ENCODE data around the gene PSMC5. TPM values are rescaled to one million over a fixed set of nuclear protein-coding genes. Genes with fewer than 3 reads are reported as not detected.
A peak's percentile ranks its signal among the peaks of the same experiment; 100 is the strongest.

The PSMC5 gene
- total RNA-seq, 1 donor from 2014 or later, result 92.3 TPM

DNA sequence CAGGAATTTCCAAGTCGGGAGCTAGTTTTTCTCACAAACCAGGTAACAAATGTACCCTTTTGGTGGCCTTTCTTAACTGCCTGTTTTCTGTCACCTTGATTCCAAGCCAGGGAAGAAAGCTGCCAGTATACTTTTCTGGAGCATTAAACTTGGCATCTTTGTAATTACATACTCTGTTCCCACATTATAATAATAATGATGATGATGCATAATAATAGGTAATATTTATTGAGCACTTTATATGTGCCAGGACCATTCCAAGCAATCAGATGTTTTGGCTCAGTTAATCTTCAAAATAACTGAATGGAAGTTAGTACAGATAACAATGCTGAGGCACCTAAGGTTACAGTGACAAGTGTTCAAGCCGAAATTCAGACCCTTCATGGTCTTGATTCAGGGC lies 11.1 kb upstream of the PSMC5 start:
- Mint-ChIP-seq H3K4me1 (ENCODE audit: low read depth) (peaks cover 6% of the 10 kb centered on the region), H3K36me3 (ENCODE audit: low read depth) (peaks cover 65% of the 10 kb centered on the region)

DNA sequence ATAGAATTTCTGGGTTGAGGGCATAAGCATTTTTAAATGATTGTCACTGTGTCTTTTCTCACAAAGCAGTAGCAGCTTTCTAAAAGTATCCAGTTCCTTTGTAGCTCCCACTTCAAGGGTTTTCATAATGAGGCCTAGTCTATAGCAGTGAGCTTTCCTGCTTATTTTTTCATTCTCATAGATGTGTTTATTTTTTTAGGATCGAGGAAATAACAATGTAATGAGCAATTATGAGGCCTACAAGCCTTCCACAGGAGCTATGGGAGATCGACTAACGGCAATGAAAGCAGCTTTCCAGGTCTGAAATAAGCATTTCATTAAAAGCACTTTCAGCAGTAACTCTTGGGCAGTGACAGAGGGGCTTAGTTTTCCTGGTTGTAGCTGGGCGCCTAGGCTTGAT lies 10.6 kb upstream of the PSMC5 start:
- H3K27me3 Mint-ChIP-seq (ENCODE audit: low read depth), result no peaks in the 10 kb centered on the region
- peak overlapping the region; percentile 49 for H3K27ac Mint-ChIP-seq (ENCODE audit: unreplicated experiment)
- H3K9me3 Mint-ChIP-seq (ENCODE audit: low read depth), result no peaks in the 10 kb centered on the region
- H3K36me3 Mint-ChIP-seq (ENCODE audit: low read depth), result peaks cover 63% of the 10 kb centered on the region
- DNase-seq (ENCODE audit: low spot score), result no peak
- no peak overlapping the region for H3K4me3 Mint-ChIP-seq (ENCODE audit: unreplicated experiment)
- TF ChIP-seq, protein P1, sequence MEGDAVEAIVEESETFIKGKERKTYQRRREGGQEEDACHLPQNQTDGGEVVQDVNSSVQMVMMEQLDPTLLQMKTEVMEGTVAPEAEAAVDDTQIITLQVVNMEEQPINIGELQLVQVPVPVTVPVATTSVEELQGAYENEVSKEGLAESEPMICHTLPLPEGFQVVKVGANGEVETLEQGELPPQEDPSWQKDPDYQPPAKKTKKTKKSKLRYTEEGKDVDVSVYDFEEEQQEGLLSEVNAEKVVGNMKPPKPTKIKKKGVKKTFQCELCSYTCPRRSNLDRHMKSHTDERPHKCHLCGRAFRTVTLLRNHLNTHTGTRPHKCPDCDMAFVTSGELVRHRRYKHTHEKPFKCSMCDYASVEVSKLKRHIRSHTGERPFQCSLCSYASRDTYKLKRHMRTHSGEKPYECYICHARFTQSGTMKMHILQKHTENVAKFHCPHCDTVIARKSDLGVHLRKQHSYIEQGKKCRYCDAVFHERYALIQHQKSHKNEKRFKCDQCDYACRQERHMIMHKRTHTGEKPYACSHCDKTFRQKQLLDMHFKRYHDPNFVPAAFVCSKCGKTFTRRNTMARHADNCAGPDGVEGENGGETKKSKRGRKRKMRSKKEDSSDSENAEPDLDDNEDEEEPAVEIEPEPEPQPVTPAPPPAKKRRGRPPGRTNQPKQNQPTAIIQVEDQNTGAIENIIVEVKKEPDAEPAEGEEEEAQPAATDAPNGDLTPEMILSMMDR (IDR thresholded peaks at IDR 0.05), result no peak
- H3K4me1 Mint-ChIP-seq (ENCODE audit: low read depth), result peaks cover 6% of the 10 kb centered on the region

More for the DNA sequence above, 11.1 kb upstream of the PSMC5 start:
- H3K9me3 Mint-ChIP-seq (ENCODE audit: low read depth), result no peaks in the 10 kb centered on the region
- DNase-seq (ENCODE audit: low spot score), result no peak
- TF ChIP-seq, protein P1 (IDR thresholded peaks at IDR 0.05), result no peak
- H3K4me3 Mint-ChIP-seq (ENCODE audit: unreplicated experiment), result no peak overlapping the region
- H3K27me3 Mint-ChIP-seq (ENCODE audit: low read depth), result no peaks in the 10 kb centered on the region
- H3K27ac Mint-ChIP-seq (ENCODE audit: unreplicated experiment), result no peak overlapping the region

DNA sequence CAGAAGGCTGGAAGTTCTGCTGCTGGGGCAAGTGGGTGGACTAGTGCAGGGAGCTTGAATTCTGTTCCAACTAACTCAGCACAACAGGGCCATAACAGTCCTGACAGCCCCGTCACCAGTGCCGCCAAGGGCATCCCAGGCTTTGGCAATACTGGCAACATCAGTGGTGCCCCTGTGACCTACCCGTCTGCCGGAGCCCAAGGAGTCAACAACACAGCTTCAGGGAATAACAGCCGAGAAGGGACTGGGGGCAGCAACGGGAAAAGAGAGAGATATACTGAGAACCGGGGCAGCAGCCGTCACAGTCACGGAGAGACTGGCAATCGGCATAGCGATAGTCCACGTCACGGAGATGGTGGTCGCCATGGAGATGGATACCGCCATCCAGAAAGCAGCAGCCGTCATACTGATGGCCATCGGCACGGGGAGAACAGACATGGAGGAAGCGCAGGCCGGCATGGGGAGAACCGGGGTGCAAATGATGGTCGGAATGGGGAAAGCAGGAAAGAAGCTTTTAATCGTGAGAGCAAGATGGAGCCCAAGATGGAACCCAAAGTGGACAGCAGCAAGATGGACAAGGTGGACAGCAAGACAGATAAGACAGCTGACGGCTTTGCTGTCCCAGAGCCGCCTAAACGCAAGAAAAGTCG lies 9.4 kb upstream of the PSMC5 start:
- no peak overlapping the region for H3K4me3 Mint-ChIP-seq (ENCODE audit: unreplicated experiment)
- no peaks in the 10 kb centered on the region for H3K9me3 Mint-ChIP-seq (ENCODE audit: low read depth)
- H3K36me3 Mint-ChIP-seq (ENCODE audit: low read depth), result peaks cover 61% of the 10 kb centered on the region
- H3K4me1 Mint-ChIP-seq (ENCODE audit: low read depth), result peaks cover 6% of the 10 kb centered on the region
- TF ChIP-seq, protein P1 (IDR thresholded peaks at IDR 0.05), result no peak
- no peaks in the 10 kb centered on the region for H3K27me3 Mint-ChIP-seq (ENCODE audit: low read depth)
- DNase-seq (ENCODE audit: low spot score), result no peak
- H3K27ac Mint-ChIP-seq (ENCODE audit: unreplicated experiment), result peak overlapping the region; percentile 32

DNA sequence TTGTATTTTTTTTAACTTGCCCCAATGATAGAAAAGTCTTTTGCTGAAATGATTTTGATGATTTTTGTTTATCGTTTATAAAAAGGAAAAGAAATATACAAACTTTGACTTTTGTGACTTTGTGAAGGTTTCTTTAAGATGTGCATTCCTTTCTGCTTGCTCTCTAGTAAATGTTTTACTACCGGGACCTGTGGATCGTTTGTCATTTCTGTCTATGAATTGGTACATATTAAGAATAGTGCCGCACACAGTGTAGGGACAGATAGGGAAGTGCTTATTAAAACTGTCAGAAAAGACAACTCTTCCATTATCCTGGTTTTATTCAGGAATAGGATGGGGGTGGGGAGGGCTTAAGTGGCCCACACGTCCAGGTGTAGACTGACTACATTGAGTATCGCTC lies 8.1 kb upstream of the PSMC5 start:
- Mint-ChIP-seq H3K4me3 (ENCODE audit: unreplicated experiment) (no peak overlapping the region), H3K27me3 (ENCODE audit: low read depth) (no peaks in the 10 kb centered on the region), H3K27ac (ENCODE audit: unreplicated experiment) (peak overlapping the region; percentile 38), H3K36me3 (ENCODE audit: low read depth) (peaks cover 64% of the 10 kb centered on the region), H3K9me3 (ENCODE audit: low read depth) (no peaks in the 10 kb centered on the region), H3K4me1 (ENCODE audit: low read depth) (peaks cover 9% of the 10 kb centered on the region)
- TF ChIP-seq, protein P1 (IDR thresholded peaks at IDR 0.05), result no peak
- DNase-seq (ENCODE audit: low spot score), result no peak

DNA sequence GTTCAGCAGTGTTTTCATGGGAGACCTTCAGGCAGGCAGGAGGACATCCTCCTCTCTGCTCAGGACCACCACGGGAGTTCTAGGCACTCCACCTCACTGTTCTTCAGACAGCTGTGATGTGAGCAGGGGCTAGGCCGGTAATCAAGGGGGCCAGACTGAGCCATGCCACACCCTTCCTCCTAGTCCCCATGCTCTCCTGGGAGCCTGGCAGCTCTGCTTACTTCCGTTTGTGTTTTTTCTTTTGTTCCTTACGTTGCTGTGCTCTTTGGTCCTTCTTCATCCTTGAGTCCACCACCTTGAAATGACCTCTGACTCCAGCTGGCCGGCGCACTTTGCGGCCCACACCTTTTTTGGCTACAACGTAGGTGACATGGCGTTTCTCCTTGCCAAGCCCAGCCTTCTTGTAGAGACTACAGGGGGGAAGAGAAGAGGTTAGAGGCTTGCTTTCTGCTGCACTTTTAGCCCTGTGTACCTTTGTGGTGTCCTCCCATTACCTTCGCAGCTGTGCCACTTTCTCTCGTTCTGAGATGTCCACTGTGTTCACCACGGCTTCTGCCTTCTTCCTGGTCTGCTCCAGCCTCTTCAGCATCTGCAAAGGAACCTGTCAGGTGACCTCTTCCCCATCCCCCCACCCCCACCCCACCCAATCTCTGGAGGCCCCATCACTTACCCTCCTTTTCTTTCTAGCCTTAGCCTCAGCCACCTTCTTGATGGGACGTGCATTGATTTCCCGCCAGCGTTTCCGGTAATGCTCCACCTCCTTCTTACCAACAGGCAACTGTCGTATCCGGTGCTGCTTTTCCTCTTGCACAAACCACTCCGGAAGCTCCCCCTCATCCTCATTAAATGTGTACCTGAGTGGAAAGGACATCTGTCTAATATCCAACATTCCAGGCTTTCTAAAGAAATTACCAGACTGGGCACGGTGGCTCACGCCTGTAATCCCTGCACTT lies 7.4 kb upstream of the PSMC5 start:
- no peak for DNase-seq (ENCODE audit: low spot score)
- Mint-ChIP-seq H3K9me3 (ENCODE audit: low read depth) (no peaks in the 10 kb centered on the region), H3K4me3 (ENCODE audit: unreplicated experiment) (no peak overlapping the region), H3K27me3 (ENCODE audit: low read depth) (no peaks in the 10 kb centered on the region), H3K4me1 (ENCODE audit: low read depth) (peaks cover 9% of the 10 kb centered on the region), H3K36me3 (ENCODE audit: low read depth) (peaks cover 61% of the 10 kb centered on the region), H3K27ac (ENCODE audit: unreplicated experiment) (peak overlapping the region; percentile 71)
- TF ChIP-seq, protein P1 (IDR thresholded peaks at IDR 0.05), result no peak

Data from chondrocyte (in vitro differentiated cells).